Activated CD8-positive, alpha-beta memory T cell treated with anti-CD3 and anti-CD28 coated beads, Interleukin-2, amount 10 ng/mL, durations not matched to agents 7 days and 5 days (primary cell): ENCODE measurements around the gene OTC. TPM values are rescaled to one million over a fixed set of nuclear protein-coding genes. Genes with fewer than 3 reads are reported as not detected.

ENCODE experiments used
- ATAC-seq: fragments of 150-1000 bp; cut with Tn5 transposase; one replicate; pipeline ENCODE4 v1.10.0; 2021; ENCODE audit warnings: moderate library complexity
- CTCF ChIA-PET: fragments of 350-600 bp; sonication (Branson Sonifier 250); formaldehyde crosslinking; loops from one replicate; lab custom pipeline; 2021; ENCODE audit warnings: antibody characterized with exemption; lab: Charles Lee
- DNase-seq: peaks from one replicate; pipeline ENCODE4 v3.0.0-alpha.2; 2020
- H3K27ac Mint-ChIP-seq: one replicate; pipeline ENCODE4 v1.8.0; 2021; ENCODE audit warnings: mild to moderate bottlenecking, mixed read lengths
- H3K27me3 Mint-ChIP-seq: one replicate; pipeline ENCODE4 v1.8.0; 2021; ENCODE audit warnings: mixed read lengths
- H3K36me3 Mint-ChIP-seq: one replicate; pipeline ENCODE4 v1.8.0; 2021; ENCODE audit warnings: mild to moderate bottlenecking, mixed read lengths
- H3K4me1 Mint-ChIP-seq: one replicate; pipeline ENCODE4 v1.8.0; 2021; ENCODE audit warnings: mixed read lengths
- H3K4me3 Mint-ChIP-seq: one replicate; pipeline ENCODE4 v1.8.0; 2021; ENCODE audit warnings: mild to moderate bottlenecking, moderate library complexity, mixed read lengths
- H3K9me3 Mint-ChIP-seq: one replicate; pipeline ENCODE4 v1.8.0; 2022; ENCODE audit warnings: low read depth, mixed read lengths
- total RNA-seq, 2 experiments: library from RNA; stranded (reverse); gene quantifications; one replicate each; pipeline ENCODE4 v1.2.3, GENCODE V29; 2021

The OTC gene
- total RNA-seq, 2 experiments from 2014 or later, result not detected

GRCh38 chrX:38335382-38335781 is 17.0 kb upstream of the OTC start:
- H3K27ac Mint-ChIP-seq, result no peak overlapping the region
- peaks cover 3% of the 10 kb centered on the region for H3K4me1 Mint-ChIP-seq
- CTCF ChIA-PET, result no interaction called here
- DNase-seq (no peak), ATAC-seq (no peak)
- H3K36me3 Mint-ChIP-seq, result no peaks in the 10 kb centered on the region
- H3K4me3 Mint-ChIP-seq, result no peak overlapping the region
- no peaks in the 10 kb centered on the region for H3K9me3 Mint-ChIP-seq
- no peaks in the 10 kb centered on the region for H3K27me3 Mint-ChIP-seq

- CTCF ChIA-PET, result no interaction called here
- Mint-ChIP-seq H3K4me3 (no peak overlapping the region), H3K4me1 (peaks cover 3% of the 10 kb centered on the region), H3K27me3 (no peaks in the 10 kb centered on the region), H3K27ac (no peak overlapping the region), H3K36me3 (no peaks in the 10 kb centered on the region), H3K9me3 (no peaks in the 10 kb centered on the region)
- ATAC-seq (no peak), DNase-seq (no peak)
Observed at GRCh38 chrX:38336538-38337240, 15.7 kb upstream of the OTC start.

GRCh38 chrX:38341442-38341841 is 11.0 kb upstream of the OTC start:
- ATAC-seq (no peak), DNase-seq (no peak)
- no peaks in the 10 kb centered on the region for H3K9me3 Mint-ChIP-seq
- CTCF ChIA-PET, result no interaction called here
- peaks cover 4% of the 10 kb centered on the region for H3K27me3 Mint-ChIP-seq
- H3K27ac Mint-ChIP-seq, result no peak overlapping the region
- no peak overlapping the region for H3K4me3 Mint-ChIP-seq
- peaks cover under 1% of the 10 kb centered on the region for H3K4me1 Mint-ChIP-seq
- H3K36me3 Mint-ChIP-seq, result no peaks in the 10 kb centered on the region

GRCh38 chrX:38342853-38343778 is 9.3 kb upstream of the OTC start:
- no peak for DNase-seq
- H3K4me1 Mint-ChIP-seq, result peaks cover 7% of the 10 kb centered on the region
- CTCF ChIA-PET, result no interaction called here
- H3K27ac Mint-ChIP-seq, result no peak overlapping the region
- H3K9me3 Mint-ChIP-seq, result no peaks in the 10 kb centered on the region
- H3K27me3 Mint-ChIP-seq, result peaks cover 8% of the 10 kb centered on the region
- no peak for ATAC-seq
- H3K36me3 Mint-ChIP-seq, result no peaks in the 10 kb centered on the region
- no peak overlapping the region for H3K4me3 Mint-ChIP-seq

- H3K27me3 Mint-ChIP-seq, result peaks cover 19% of the 10 kb centered on the region
- H3K4me3 Mint-ChIP-seq, result no peak overlapping the region
- ATAC-seq, result no peak
- CTCF ChIA-PET, result no interaction called here
- H3K27ac Mint-ChIP-seq, result no peak overlapping the region
- H3K9me3 Mint-ChIP-seq, result no peaks in the 10 kb centered on the region
- peaks cover 7% of the 10 kb centered on the region for H3K4me1 Mint-ChIP-seq
- DNase-seq, result no peak
- no peaks in the 10 kb centered on the region for H3K36me3 Mint-ChIP-seq
Observed at GRCh38 chrX:38346150-38346549, 6.3 kb upstream of the OTC start.

GRCh38 chrX:38347136-38347535 is 5.3 kb upstream of the OTC start:
- peaks cover 19% of the 10 kb centered on the region for H3K27me3 Mint-ChIP-seq
- ATAC-seq, result peak; percentile 39
- no peaks in the 10 kb centered on the region for H3K36me3 Mint-ChIP-seq
- DNase-seq, result no peak
- no peaks in the 10 kb centered on the region for H3K9me3 Mint-ChIP-seq
- H3K4me1 Mint-ChIP-seq, result peaks cover 7% of the 10 kb centered on the region
- no peak overlapping the region for H3K4me3 Mint-ChIP-seq
- CTCF ChIA-PET, result no interaction called here
- no peak overlapping the region for H3K27ac Mint-ChIP-seq

GRCh38 chrX:38351346-38351745 is 1.1 kb upstream of the OTC start:
- no peak for DNase-seq
- Mint-ChIP-seq H3K36me3 (no peaks in the 10 kb centered on the region), H3K27me3 (peaks cover 15% of the 10 kb centered on the region), H3K4me1 (peaks cover 7% of the 10 kb centered on the region), H3K27ac (no peak overlapping the region), H3K9me3 (no peaks in the 10 kb centered on the region), H3K4me3 (no peak overlapping the region)
- CTCF ChIA-PET, result no interaction called here
- no peak for ATAC-seq

- Mint-ChIP-seq H3K4me3 (no peak overlapping the region), H3K27ac (no peak overlapping the region), H3K9me3 (no peaks in the 10 kb centered on the region), H3K27me3 (no peaks in the 10 kb centered on the region), H3K36me3 (no peaks in the 10 kb centered on the region), H3K4me1 (no peaks in the 10 kb centered on the region)
- ATAC-seq (no peak), DNase-seq (no peak)
- CTCF ChIA-PET, result no interaction called here
Observed at GRCh38 chrX:38356401-38356800, 4.0 kb downstream of the OTC start.

GRCh38 chrX:38357747-38358673 is 5.6 kb downstream of the OTC start:
- no peak for ATAC-seq
- Mint-ChIP-seq H3K27ac (no peak overlapping the region), H3K4me1 (no peaks in the 10 kb centered on the region), H3K4me3 (no peak overlapping the region), H3K27me3 (peaks cover 2% of the 10 kb centered on the region), H3K9me3 (no peaks in the 10 kb centered on the region), H3K36me3 (no peaks in the 10 kb centered on the region)
- CTCF ChIA-PET, result no interaction called here
- DNase-seq, result no peak

- CTCF ChIA-PET, result no interaction called here
- no peak for DNase-seq
- Mint-ChIP-seq H3K9me3 (no peaks in the 10 kb centered on the region), H3K4me3 (no peak overlapping the region), H3K27me3 (peaks cover 2% of the 10 kb centered on the region), H3K4me1 (no peaks in the 10 kb centered on the region), H3K27ac (no peak overlapping the region), H3K36me3 (no peaks in the 10 kb centered on the region)
- no peak for ATAC-seq
Observed at GRCh38 chrX:38363046-38363445, 10.6 kb downstream of the OTC start.

- ATAC-seq (no peak), DNase-seq (no peak)
- Mint-ChIP-seq H3K4me1 (no peaks in the 10 kb centered on the region), H3K27me3 (peaks cover 2% of the 10 kb centered on the region), H3K4me3 (no peak overlapping the region), H3K27ac (no peak overlapping the region), H3K36me3 (no peaks in the 10 kb centered on the region), H3K9me3 (no peaks in the 10 kb centered on the region)
- CTCF ChIA-PET, result no interaction called here
Observed at GRCh38 chrX:38365954-38366353, 13.6 kb downstream of the OTC start.

GRCh38 chrX:38368774-38369173 is 16.4 kb downstream of the OTC start:
- no peaks in the 10 kb centered on the region for H3K36me3 Mint-ChIP-seq
- H3K4me1 Mint-ChIP-seq, result no peaks in the 10 kb centered on the region
- no peak for DNase-seq
- no peak overlapping the region for H3K27ac Mint-ChIP-seq
- H3K9me3 Mint-ChIP-seq, result no peaks in the 10 kb centered on the region
- H3K27me3 Mint-ChIP-seq, result peaks cover 7% of the 10 kb centered on the region
- CTCF ChIA-PET, result no interaction called here
- ATAC-seq, result no peak
- no peak overlapping the region for H3K4me3 Mint-ChIP-seq

GRCh38 chrX:38371641-38372040 is 19.2 kb downstream of the OTC start:
- CTCF ChIA-PET, result no interaction called here
- Mint-ChIP-seq H3K4me3 (no peak overlapping the region), H3K4me1 (no peaks in the 10 kb centered on the region), H3K27me3 (peaks cover 7% of the 10 kb centered on the region), H3K27ac (no peak overlapping the region), H3K9me3 (no peaks in the 10 kb centered on the region), H3K36me3 (no peaks in the 10 kb centered on the region)
- ATAC-seq (no peak), DNase-seq (no peak)
